HL-60 (cell line): Measurements from ENCODE around the gene AMFR.

Experiments
- DNase-seq, 2 experiments: peaks; one replicate each; pipeline ENCODE4 v3.0.0-alpha.2; 2010 to 2020; ENCODE audit warnings: low read depth in 1 of 2, low spot score in 1 of 2
- H3K27ac ChIP-seq: fragments of 250-450 bp; sonication (Bioruptor Pico); replicated peaks from 2 replicates; pipeline ENCODE4 v1.5.1; 2020; ENCODE audit warnings: mild to moderate bottlenecking, moderate library complexity
- H3K27me3 ChIP-seq: fragments of 250-450 bp; sonication (Bioruptor Pico); 2 replicates; pipeline ENCODE4 v1.5.1; 2021; ENCODE audit warnings: mild to moderate bottlenecking, moderate library complexity; ENCODE audit not compliant: insufficient read depth, poor library complexity, severe bottlenecking
- H3K4me3 ChIP-seq: replicated peaks from 2 replicates; pipeline ENCODE4 v1.5.1; 2011; ENCODE audit warnings: mild to moderate bottlenecking, control low read depth, low read length; ENCODE audit not compliant: insufficient read depth
- CTCF ChIP-seq: IDR thresholded peaks from one replicate; pipeline ENCODE4 v1.5.1; 2011; ENCODE audit warnings: low read length, control low read depth, inconsistent platforms; ENCODE audit not compliant: insufficient read depth
- GABPA ChIP-seq: IDR thresholded peaks from 2 replicates; pipeline ENCODE4 v1.6.1; 2012; ENCODE audit warnings: low read depth
- POLR2AphosphoS5 ChIP-seq: IDR thresholded peaks from 2 replicates; pipeline ENCODE4 v1.6.1; 2012; ENCODE audit warnings: low read depth
- REST ChIP-seq: IDR thresholded peaks from 2 replicates; pipeline ENCODE4 v1.6.1; 2012; ENCODE audit warnings: low read depth; ENCODE audit not compliant: insufficient replicate concordance
- SPI1 ChIP-seq: IDR thresholded peaks from 2 replicates; pipeline ENCODE4 v1.6.1; 2012; ENCODE audit warnings: low read depth, mild to moderate bottlenecking, borderline replicate concordance

AMFR gene

GRCh38 chr16:56389554-56389953 is 35.8 kb downstream of the AMFR start:
- H3K27me3 ChIP-seq: no peaks in the 10 kb centered on the region
- H3K27ac ChIP-seq: no peak overlapping the region
- H3K4me3 ChIP-seq: no peak overlapping the region
- no peak for DNase-seq
- TF ChIP-seq CTCF (no peak), GABPA (no peak), SPI1 (no peak), POLR2AphosphoS5 (no peak), REST (no peak)

- H3K4me3 ChIP-seq: no peak overlapping the region
- no peak overlapping the region for H3K27ac ChIP-seq
- TF ChIP-seq REST (no peak), SPI1 (no peak)
- no peaks in the 10 kb centered on the region for H3K27me3 ChIP-seq
- DNase-seq: no peak
These were observed 37.1 kb downstream of the AMFR start for GRCh38 chr16:56388209-56388608.

- H3K27me3 ChIP-seq: no peaks in the 10 kb centered on the region
- H3K27ac ChIP-seq: no peak overlapping the region
- DNase-seq: no peak
- TF ChIP-seq GABPA (no peak), REST (no peak), SPI1 (no peak), CTCF (no peak), POLR2AphosphoS5 (no peak)
- no peak overlapping the region for H3K4me3 ChIP-seq
These were observed 37.9 kb downstream of the AMFR start for GRCh38 chr16:56387396-56387795.
